Activated CD8-positive, alpha-beta memory T cell treated with anti-CD3 and anti-CD28 coated beads for 36 hours (primary cell): ENCODE data around the gene ERRFI1. TPM values are rescaled to one million over a fixed set of nuclear protein-coding genes. Genes with fewer than 3 reads are reported as not detected.

Experiments
- CTCF ChIA-PET: fragments of 350-600 bp; sonication (Branson Sonifier 250); formaldehyde crosslinking; loops from one replicate; lab custom pipeline; 2021; ENCODE audit warnings: antibody characterized with exemption; lab: Charles Lee
- POLR2A ChIA-PET: fragments of 350-600 bp; sonication (Branson Sonifier 250); formaldehyde crosslinking; loops from one replicate; lab custom pipeline; 2021; ENCODE audit warnings: antibody characterized with exemption; lab: Charles Lee
- total RNA-seq, 2 experiments: library from RNA; stranded (reverse); gene quantifications; one replicate each; pipeline ENCODE4 v1.2.3, GENCODE V29; 2021

ERRFI1 gene
- total RNA-seq, 2 experiments from 2014 or later, result 3.1 to 3.2 TPM

DNA sequence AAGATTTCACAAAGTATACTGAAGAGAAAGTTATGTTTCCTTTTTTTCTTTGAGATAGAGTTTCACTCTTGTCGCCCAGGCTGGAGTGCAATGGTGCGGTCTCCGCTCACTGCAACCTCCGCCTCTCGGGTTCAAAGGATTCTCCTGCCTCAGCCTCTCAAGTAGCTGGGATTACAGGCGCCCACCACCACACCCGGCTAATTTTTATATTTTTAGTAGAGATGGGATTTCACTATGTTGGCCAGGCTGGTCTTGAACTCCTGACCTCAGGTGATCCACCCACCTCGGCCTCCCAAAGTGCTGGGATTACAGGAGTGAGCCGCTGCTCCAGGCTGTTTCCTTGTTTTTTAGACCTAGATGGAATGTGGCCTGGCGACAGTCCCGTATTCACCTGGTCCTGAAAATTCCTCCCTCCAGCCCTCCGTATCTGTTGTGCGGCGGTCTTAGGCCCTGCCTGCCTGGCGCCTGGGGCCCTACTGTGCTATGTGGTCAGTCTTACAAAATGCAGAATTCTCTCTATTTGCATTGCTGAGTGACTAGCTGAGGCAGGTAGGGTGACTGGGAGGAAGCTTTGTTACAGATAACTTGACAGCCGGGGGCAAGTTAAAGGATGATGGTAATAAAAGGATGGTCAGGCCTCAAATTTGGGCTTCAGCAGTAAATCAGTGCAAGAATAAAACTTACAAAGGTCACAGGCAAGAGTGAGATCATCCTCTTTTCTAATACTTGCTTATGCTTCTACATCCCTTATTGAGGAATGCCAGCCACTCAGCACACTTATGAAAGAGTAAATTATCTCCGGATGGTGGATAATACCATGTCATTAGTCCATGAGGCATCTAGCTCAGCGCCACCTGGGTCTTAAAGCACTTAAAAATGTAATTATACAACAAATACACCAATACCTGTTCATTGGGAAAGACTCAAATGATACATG, 34.3 kb downstream of the ERRFI1 start:
- ChIA-PET CTCF (no interaction called here), POLR2A (no interaction called here)

- ChIA-PET CTCF (interaction anchor here (0.6 to 1.0 kb wide), 2 partner anchors 9 kb away, joined by 3 to 5 read pairs; no protein-coding TSS in a partner anchor), POLR2A (interaction anchor here (0.6 kb wide), 1 partner anchor 343 kb away, joined by 5 read pairs; no protein-coding TSS in a partner anchor)
Measured at GRCh38 chr1:7989762-7990428, 36.2 kb downstream of the ERRFI1 start.

DNA sequence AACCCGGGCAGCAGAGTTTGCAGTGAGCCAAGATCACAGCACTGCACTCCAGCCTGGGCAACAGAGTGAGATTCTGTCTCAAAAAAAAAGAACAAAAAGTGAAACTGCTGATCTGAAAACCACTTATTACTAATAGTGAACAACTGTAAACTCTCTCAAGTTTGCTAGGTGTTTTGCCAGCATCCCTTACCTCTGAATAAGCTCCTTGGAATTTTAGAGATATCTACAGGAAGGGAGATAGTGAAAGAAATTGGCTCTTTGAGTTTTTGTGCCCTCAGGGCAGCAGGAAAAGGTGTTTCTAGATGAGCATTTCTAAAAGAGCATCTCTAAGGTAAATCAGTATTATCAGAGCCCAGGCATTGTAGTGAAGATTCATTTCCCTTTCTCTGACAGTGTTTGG, 37.5 kb downstream of the ERRFI1 start:
- ChIA-PET POLR2A (no interaction called here), CTCF (interaction anchor here (0.7 to 2.2 kb wide), 2 partner anchors 27 to 736 kb away, joined by 4 to 6 read pairs; no protein-coding TSS in a partner anchor)

DNA sequence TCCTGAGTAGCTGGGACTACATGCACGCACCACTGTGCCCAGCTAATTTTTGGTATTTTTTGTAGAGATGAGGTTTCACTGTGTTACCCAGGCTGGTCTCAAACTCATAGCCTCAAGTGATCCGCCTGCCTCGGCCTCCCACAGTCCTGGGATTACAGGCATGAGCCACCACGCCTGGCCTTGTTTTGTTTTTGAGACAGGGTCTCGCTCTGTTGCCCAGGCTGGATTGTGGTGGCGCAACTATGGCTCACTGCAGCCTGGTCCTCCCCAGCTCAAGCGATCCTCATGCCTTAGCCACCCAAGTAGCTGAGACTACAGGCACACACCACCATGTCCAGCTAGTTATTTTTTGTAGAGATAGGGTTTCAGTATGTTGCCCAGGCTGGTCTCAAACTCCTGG, 38.6 kb downstream of the ERRFI1 start:
- CTCF ChIA-PET, result interaction anchor here (2.2 kb wide), 1 partner anchor 28 kb away, joined by 6 read pairs; no protein-coding TSS in a partner anchor
- POLR2A ChIA-PET, result no interaction called here

DNA sequence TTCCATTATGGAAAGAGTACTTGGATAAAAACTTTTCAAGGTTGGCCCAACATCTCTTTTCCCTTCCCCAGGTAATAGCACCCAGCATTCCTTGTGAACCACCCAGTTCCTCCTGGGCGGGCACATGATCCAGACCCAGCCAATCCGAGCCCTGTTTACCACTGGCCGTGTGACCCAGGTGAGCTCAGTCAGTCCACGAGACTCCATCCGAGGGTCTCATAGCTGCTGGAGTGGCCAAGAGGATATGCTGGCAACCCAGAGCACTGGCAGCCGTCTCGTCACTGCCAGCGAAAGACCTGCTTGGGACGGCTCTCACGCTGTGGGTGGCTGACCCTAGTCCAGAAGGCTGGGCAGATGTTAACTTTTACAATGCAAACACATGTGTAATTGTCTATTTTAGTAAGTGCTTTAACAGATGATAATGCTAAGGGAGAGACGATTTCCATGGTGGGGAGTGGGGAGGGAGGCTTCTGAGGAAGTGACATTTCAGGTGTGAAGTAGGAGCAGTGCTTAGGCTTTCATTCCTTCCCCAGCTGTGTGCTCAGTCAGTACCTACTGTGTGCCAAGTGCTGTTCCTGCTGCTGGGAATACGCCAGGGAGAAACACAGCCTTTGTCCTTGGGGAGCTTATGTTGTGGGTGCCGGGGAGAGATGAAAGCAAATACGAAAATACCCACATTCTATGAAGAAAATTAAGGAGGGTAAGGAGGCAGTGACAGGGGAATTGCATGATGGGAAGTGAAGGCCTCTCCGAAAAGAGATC, 40.1 kb downstream of the ERRFI1 start:
- ChIA-PET CTCF (interaction anchor here (1.5 kb wide), 1 partner anchor 29 kb away, joined by 3 read pairs; no protein-coding TSS in a partner anchor), POLR2A (interaction anchor here (0.5 kb wide), 1 partner anchor 37 kb away, joined by 3 read pairs; no protein-coding TSS in a partner anchor)

DNA sequence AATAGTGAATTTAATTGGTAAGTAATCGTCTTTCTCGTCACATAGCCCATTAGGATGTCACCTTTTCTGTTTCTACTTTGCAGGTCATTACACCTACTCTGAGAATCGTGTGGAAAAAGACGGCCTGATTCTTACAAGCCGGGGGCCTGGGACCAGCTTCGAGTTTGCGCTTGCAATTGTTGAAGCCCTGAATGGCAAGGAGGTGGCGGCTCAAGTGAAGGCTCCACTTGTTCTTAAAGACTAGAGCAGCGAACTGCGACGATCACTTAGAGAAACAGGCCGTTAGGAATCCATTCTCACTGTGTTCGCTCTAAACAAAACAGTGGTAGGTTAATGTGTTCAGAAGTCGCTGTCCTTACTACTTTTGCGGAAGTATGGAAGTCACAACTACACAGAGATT, 41.3 kb downstream of the ERRFI1 start:
- ChIA-PET CTCF (interaction anchor here (0.9 to 1.8 kb wide), 3 partner anchors 19 to 46 kb away, joined by 3 to 4 read pairs (median 3); no protein-coding TSS in a partner anchor), POLR2A (no interaction called here)

- ChIA-PET POLR2A (no interaction called here), CTCF (interaction anchor here (0.5 to 1.8 kb wide), 8 partner anchors 8 to 333 kb away, joined by 3 to 4 read pairs (median 4); no protein-coding TSS in a partner anchor)
Measured at GRCh38 chr1:7983086-7983778, 42.9 kb downstream of the ERRFI1 start.

DNA sequence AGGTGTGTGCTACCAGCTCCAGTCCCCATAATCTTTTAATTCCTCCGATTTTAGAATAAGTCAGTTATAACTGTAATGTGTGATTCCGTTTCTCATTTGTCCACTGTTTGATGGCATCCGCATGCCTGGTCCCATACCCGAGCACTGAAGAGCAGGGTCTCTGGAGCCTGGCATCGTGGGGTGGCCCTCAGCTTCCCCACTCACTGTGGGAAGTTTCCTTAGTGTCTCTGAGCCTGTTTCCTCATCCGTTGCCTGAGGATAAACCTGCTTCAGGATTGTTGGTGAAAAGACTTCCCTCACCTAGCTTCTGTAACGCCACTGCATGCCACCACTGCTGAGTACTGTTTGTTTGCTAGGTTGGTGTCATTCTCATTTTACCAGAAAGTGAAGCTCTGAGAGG, 45.1 kb downstream of the ERRFI1 start:
- CTCF ChIA-PET, result interaction anchor here (0.7 kb wide), 3 partner anchors 9 to 872 kb away, joined by 3 to 5 read pairs (median 4); no protein-coding TSS in a partner anchor

GRCh38 chr1:7975212-7975865, 50.8 kb downstream of the ERRFI1 start:
- ChIA-PET CTCF (interaction anchor here (0.6 to 1.7 kb wide), 12 partner anchors 8 to 374 kb away, joined by 3 to 6 read pairs (median 3); partner anchors contain the start of gene TNFRSF9), POLR2A (interaction anchor here (0.6 to 0.8 kb wide), 4 partner anchors 9 to 179 kb away, joined by 3 to 5 read pairs (median 4); no protein-coding TSS in a partner anchor)

More for the DNA sequence above, 45.1 kb downstream of the ERRFI1 start:
- POLR2A ChIA-PET, result interaction anchor here (0.6 kb wide), 1 partner anchor 781 kb away, joined by 3 read pairs; no protein-coding TSS in a partner anchor

- POLR2A ChIA-PET, result no interaction called here
Measured at GRCh38 chr1:7973086-7973485, 53.0 kb downstream of the ERRFI1 start.

DNA sequence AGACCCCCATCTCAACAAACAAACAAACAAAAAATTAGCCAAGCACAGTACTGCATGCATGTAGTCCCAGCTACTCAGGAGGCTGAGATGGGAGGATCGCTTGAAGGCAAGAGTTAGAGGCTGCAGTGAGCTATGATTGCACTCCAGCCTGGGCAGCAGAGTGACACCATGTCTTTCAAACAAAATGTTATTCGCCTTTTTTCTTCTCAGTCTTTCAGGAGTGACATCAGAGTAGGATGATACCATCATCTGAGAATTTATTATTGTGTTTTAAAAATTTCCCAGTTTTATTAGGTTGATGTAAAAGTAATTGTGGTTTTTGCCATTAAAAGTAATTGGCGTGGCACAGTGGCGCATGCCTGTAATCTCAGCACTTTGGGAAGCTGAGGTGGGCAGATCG, 53.8 kb downstream of the ERRFI1 start:
- ChIA-PET POLR2A (no interaction called here), CTCF (interaction anchor here (1.4 kb wide), 1 partner anchor 10 kb away, joined by 4 read pairs; no protein-coding TSS in a partner anchor)

More at GRCh38 chr1:7973086-7973485, 53.0 kb downstream of the ERRFI1 start:
- CTCF ChIA-PET, result interaction anchor here (0.7 to 1.4 kb wide), 2 partner anchors 9 to 767 kb away, joined by 3 to 4 read pairs; no protein-coding TSS in a partner anchor

DNA sequence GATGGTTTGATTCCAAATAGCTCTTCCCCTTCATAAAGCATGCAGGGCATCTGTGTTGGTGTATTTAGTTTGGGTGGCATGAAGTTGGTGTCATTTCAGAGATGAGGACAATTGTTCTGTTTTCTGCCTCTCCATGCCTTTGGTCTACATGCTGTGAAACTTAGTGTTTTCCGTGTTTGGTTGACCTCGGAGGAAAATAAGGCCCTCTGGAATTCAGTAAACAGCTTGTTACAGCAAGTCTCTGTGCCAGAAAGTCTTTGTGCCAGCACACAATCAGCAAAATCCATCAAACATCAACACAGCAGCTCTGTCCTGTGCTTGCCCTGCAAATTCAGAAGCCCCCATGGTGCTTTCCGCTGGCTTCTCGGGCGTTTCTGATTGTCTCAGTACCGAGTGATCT, 55.1 kb downstream of the ERRFI1 start:
- POLR2A ChIA-PET, result no interaction called here
- CTCF ChIA-PET, result interaction anchor here (0.5 to 0.9 kb wide), 2 partner anchors 67 to 301 kb away, joined by 3 read pairs; no protein-coding TSS in a partner anchor

DNA sequence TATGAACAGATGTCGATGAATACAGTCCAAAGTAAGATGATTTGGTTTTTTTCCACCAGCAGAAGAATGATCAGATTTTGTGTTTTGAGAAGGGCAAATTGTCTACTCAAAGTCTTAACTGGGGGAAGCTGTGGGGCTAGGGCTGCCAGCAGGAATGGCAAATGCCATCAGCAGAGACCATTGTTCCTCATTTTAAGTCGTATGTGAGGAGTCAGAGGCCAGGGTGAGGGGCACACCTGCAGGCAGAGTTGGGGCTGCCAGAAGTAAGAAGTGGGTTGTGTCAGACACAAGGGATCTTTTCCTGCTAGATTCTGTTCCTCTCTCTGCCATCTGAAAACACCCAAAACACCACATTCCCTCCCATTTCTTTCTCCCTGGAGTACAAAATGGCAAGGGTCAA, 55.9 kb downstream of the ERRFI1 start:
- POLR2A ChIA-PET, result no interaction called here
- CTCF ChIA-PET, result interaction anchor here (0.9 kb wide), 1 partner anchor 300 kb away, joined by 3 read pairs; no protein-coding TSS in a partner anchor

- ChIA-PET POLR2A (interaction anchor here (1.0 kb wide), 1 partner anchor 52 kb away, joined by 6 read pairs; no protein-coding TSS in a partner anchor), CTCF (no interaction called here)
Measured at GRCh38 chr1:7967651-7968050, 58.5 kb downstream of the ERRFI1 start.

- POLR2A ChIA-PET, result interaction anchor here (1.0 kb wide), 1 partner anchor 52 kb away, joined by 6 read pairs; no protein-coding TSS in a partner anchor
- CTCF ChIA-PET, result no interaction called here
Measured at GRCh38 chr1:7967196-7967595, 58.9 kb downstream of the ERRFI1 start.

DNA sequence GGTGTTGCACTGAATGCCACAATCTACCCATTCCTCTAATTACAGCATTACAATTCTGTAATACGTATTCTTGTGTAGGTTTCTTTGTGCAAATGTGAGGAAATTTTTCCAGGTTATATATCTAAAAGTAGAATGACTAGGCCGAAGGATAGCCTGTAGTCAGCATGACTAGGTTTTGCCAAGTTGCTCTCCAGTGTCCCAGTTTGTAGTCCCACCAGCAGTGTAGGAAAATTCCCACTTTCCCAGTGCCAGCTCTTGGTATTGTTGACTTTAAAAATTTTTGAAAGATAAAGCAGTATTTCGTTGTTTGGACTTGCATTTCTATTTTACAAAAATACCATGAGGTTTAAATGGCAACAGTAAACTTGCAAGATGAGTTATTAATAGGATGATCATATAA, 61.6 kb downstream of the ERRFI1 start:
- ChIA-PET POLR2A (no interaction called here), CTCF (interaction anchor here (2.2 kb wide), 1 partner anchor 11 kb away, joined by 6 read pairs; no protein-coding TSS in a partner anchor)

DNA sequence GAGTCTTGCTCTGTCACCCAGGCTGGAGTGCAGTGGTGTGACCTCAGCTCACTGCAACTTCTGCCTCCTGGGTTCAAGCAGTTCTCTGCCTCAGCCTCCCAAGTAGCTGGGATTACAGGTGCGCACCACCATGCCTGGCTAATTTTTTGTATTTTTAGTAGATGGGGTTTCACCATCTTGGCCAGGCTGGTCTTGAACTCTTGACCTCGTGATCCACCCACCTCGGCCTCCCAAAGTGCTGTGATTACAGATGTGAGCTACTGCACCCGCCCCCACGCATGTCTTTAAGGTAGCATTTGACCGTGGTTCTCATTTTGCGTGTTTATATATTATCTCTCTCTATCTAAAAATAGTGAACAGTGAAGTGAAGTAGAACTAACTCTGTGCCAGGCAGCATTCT, 62.3 kb downstream of the ERRFI1 start:
- POLR2A ChIA-PET, result interaction anchor here (2.0 kb wide), 1 partner anchor 25 kb away, joined by 4 read pairs; no protein-coding TSS in a partner anchor
- CTCF ChIA-PET, result interaction anchor here (0.9 kb wide), 1 partner anchor 12 kb away, joined by 3 read pairs; no protein-coding TSS in a partner anchor
